ENCODE results near the gene RFTN1.
"Not testable (repeated sequence)": the region's sequence is repeated elsewhere in the genome, so short reads cannot be mapped to it uniquely, and the experiment has no call there.

Gene RFTN1

GRCh38 chr3:16311960-16312451 lies 201.5 kb downstream of the RFTN1 start:
- TF ChIP-seq, protein P1, sequence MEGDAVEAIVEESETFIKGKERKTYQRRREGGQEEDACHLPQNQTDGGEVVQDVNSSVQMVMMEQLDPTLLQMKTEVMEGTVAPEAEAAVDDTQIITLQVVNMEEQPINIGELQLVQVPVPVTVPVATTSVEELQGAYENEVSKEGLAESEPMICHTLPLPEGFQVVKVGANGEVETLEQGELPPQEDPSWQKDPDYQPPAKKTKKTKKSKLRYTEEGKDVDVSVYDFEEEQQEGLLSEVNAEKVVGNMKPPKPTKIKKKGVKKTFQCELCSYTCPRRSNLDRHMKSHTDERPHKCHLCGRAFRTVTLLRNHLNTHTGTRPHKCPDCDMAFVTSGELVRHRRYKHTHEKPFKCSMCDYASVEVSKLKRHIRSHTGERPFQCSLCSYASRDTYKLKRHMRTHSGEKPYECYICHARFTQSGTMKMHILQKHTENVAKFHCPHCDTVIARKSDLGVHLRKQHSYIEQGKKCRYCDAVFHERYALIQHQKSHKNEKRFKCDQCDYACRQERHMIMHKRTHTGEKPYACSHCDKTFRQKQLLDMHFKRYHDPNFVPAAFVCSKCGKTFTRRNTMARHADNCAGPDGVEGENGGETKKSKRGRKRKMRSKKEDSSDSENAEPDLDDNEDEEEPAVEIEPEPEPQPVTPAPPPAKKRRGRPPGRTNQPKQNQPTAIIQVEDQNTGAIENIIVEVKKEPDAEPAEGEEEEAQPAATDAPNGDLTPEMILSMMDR (IDR thresholded peaks at IDR 0.05; ENCODE audit: borderline replicate concordance, insufficient read depth, low read depth, low read length) = no peak

DNA sequence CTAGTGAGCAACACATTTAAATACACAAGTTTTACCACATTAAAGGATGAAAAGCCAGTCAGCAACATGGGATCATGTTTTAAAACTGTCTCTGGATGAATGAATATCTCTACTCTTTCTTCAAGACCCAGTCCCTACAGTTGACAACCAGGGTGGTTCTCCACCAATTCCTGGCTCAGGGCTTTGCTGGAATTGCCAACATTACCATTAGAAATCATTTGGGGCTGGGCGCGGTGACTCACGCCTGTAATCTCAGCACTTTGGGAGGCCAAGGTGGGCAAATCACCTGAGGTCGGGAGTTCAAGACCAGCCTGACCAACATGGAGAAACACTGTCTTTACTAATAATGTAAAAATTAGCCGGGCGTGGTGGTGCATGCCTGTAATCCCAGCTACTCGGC lies 203.0 kb downstream of the RFTN1 start:
- H3K4me3 ChIP-seq (ENCODE audit: low read depth, low read length) = not testable (repeated sequence)

More at GRCh38 chr3:16311960-16312451, 201.5 kb downstream of the RFTN1 start:
- H3K4me3 ChIP-seq (ENCODE audit: low read depth, low read length) = no peak overlapping the region

- H3K4me3 ChIP-seq (ENCODE audit: low read depth, low read length) = no peak overlapping the region
- TF ChIP-seq, protein P1 (IDR thresholded peaks at IDR 0.05; ENCODE audit: borderline replicate concordance, insufficient read depth, low read depth, low read length) = no peak
Measured at GRCh38 chr3:16309558-16309957, 203.9 kb downstream of the RFTN1 start.

DNA sequence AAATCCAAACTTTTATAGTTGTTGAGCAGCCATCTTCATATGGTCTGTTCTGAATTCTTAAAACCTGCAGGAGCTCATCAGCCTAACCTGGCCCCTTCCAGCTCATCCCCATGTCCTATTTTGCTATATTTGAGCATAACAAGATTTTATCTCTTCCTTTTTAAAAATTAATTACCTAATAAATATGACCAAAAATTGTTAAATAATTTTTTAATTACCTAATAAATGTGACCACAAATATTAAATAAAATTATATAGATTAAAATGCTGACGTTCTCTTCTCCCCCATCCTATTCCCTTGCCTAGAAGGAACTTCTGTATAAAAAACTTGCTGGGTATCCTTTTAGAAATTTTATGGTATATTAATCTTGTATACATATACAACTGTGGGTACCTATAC lies 204.8 kb downstream of the RFTN1 start:
- TF ChIP-seq, protein P1 (IDR thresholded peaks at IDR 0.05; ENCODE audit: borderline replicate concordance, insufficient read depth, low read depth, low read length) = no peak
- no peak overlapping the region for H3K4me3 ChIP-seq (ENCODE audit: low read depth, low read length)

DNA sequence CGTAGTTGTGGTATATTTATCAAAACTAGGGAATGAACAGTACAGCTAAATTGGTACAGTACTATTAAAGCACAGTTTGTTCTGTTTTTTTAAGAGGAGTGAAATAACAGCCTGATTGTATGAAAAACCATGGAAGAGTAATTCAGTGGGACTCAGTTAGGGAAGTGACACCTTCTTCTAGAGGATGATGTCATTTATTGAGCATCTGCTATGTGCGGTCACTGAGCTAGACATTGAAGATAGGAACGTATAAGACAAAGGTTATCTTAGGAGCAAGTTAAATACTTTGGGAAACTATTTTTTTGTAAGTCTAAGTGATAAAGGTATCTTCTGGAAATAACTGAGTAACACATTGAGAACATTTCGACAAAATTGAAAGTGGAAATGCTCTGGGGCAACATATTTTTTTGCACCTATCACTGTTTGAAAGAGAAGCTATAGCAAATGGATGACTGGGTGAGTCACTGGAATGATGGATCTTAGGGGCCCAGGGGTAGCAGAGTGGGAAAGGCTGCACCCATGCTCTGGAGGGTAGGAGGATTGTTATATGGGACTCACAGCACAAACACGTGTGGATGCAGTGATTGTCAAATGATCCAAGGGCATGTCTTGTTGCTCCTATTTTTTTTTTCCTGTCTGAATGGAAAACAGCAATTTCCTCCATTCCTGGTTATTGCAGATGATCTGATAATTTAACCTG lies 205.5 kb downstream of the RFTN1 start:
- TF ChIP-seq, protein P1 (IDR thresholded peaks at IDR 0.05; ENCODE audit: borderline replicate concordance, insufficient read depth, low read depth, low read length) = no peak
- no peak overlapping the region for H3K4me3 ChIP-seq (ENCODE audit: low read depth, low read length)

DNA sequence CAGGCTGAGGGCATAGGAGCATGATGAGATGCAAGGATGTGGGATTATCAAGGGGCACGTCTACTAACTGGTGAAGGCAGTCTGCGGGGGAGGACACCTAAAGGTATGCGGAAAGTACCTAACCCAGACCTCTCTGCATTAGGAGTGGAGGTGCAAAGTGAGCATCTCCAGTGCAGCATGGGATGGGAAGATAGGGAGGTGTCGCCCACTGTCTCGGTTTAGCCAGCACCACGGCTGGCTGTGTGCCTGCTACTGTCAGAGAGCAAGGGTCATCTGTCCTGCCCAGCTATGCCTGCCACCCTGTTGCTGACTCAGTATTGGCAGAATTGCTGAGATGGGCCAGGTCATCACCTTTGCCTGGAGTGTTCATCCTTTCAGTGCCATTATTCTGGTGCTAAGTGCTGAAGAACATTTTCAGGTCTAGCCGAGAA lies 208.4 kb downstream of the RFTN1 start:
- no peak overlapping the region for H3K4me3 ChIP-seq (ENCODE audit: low read depth, low read length)
- TF ChIP-seq, protein P1 (IDR thresholded peaks at IDR 0.05; ENCODE audit: borderline replicate concordance, insufficient read depth, low read depth, low read length) = no peak

DNA sequence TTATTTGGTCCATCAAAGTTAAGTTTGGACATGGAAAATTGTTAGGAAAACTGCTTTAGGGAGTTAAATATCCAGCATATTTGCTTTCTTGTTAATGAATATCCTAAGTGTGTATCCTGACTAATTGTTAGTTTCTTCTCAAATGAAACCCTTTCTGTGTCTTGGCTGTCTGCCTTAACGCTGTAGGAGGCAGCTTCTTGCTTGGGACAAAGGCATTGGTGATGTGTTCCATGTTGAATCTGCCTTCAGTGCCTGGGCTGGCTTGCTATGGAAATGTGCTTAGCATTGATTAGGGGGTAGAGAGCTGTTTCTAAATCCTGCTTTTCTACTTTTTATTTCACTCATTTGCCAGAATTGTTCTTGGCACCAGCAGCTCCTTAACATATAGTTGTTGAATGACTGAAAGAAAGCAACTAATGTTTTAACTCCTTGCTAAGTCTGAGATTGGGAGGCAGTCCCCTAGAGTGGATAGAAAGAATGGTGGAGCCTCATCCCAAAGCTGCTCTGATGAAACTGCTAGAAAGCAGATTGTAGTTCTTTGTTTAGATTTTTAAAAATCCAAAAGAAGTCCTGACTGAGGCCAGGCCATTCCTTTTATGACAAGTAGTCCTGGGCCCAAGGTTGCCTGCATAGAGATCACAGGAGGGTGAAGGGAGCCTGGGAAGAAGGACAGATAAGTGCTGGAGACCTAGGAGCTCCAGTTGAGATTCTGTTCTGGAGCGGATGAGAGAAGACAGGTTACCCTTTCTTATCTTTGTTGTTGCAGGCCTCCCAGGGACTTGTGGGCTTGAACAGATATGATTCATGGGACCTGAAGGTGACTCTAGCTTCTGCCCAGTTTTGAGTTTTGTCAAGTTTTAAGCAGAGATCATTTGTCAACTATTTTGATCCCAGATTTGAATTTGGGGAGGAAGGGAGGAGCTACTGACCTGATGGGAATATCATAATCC lies 209.2 kb downstream of the RFTN1 start:
- TF ChIP-seq, protein P1 (IDR thresholded peaks at IDR 0.05; ENCODE audit: borderline replicate concordance, insufficient read depth, low read depth, low read length) = no peak
- H3K4me3 ChIP-seq (ENCODE audit: low read depth, low read length) = no peak overlapping the region
